ENCODE data around the gene KCTD3. TPM values are rescaled to one million over a fixed set of nuclear protein-coding genes. Genes with fewer than 3 reads are reported as not detected.

Gene KCTD3
- total RNA-seq, 3 donors from 2014 or later: 1.8 to 2.8 (median 2.0) TPM

DNA sequence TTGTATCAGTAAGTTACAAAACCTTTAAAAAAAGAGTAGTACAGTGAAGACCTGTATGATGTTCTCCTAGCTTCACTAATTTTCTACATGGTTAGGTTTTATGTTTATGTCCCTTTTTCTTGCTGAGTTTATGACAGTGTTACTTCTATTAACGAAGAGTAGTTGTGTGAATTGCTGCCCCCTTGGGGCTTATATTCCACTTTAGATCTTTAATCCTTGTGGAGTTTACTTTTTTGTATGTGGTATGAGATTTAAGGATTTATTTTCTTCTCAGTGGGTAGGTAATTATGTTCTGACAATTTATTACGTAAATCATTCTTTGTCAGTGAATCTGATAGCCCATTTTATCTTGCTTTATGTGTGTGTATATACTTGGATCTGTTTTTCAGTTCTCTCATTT lies 14.8 kb downstream of the KCTD3 start:
- Mint-ChIP-seq H3K4me3 (no peak overlapping the region), H3K27me3 (ENCODE audit: low read depth) (no peaks in the 10 kb centered on the region), H3K9me3 (peaks cover 9% of the 10 kb centered on the region), H3K36me3 (ENCODE audit: insufficient read depth) (peaks cover 12% of the 10 kb centered on the region), H3K4me1 (ENCODE audit: low read depth) (no peaks in the 10 kb centered on the region)
- no peak for ATAC-seq
- no peak for DNase-seq

- no peak for ATAC-seq
- H3K4me1 Mint-ChIP-seq (ENCODE audit: low read depth): no peaks in the 10 kb centered on the region
- H3K4me3 Mint-ChIP-seq: no peak overlapping the region
- H3K36me3 Mint-ChIP-seq (ENCODE audit: insufficient read depth): peaks cover 12% of the 10 kb centered on the region
- H3K9me3 Mint-ChIP-seq: peaks cover 9% of the 10 kb centered on the region
- H3K27me3 Mint-ChIP-seq (ENCODE audit: low read depth): no peaks in the 10 kb centered on the region
- DNase-seq: no peak
Measured at GRCh38 chr1:215583185-215583749, 16.2 kb downstream of the KCTD3 start.

DNA sequence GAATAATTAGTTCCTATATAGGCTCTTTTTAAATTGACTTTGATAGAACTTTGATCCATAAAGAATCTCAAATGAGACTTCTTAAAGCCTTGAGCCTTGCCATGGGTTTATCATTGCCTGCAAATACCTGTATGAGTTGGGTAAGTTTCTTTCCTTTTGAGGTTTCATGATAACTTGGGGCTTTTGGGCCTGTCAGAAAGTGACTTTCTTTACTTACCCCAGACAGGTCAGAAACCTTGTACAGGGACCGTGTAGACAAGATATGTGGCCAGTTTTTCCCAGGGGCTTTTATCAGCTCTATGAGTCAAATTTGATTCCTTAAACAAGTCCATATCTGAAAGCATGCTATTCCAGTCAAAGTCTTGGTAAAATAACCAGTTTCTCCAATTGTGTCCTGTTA lies 17.3 kb downstream of the KCTD3 start:
- Mint-ChIP-seq H3K9me3 (peaks cover 9% of the 10 kb centered on the region), H3K4me1 (ENCODE audit: low read depth) (no peaks in the 10 kb centered on the region), H3K36me3 (ENCODE audit: insufficient read depth) (peaks cover 14% of the 10 kb centered on the region), H3K4me3 (no peak overlapping the region), H3K27me3 (ENCODE audit: low read depth) (no peaks in the 10 kb centered on the region)
- ATAC-seq (no peak), DNase-seq (no peak)

DNA sequence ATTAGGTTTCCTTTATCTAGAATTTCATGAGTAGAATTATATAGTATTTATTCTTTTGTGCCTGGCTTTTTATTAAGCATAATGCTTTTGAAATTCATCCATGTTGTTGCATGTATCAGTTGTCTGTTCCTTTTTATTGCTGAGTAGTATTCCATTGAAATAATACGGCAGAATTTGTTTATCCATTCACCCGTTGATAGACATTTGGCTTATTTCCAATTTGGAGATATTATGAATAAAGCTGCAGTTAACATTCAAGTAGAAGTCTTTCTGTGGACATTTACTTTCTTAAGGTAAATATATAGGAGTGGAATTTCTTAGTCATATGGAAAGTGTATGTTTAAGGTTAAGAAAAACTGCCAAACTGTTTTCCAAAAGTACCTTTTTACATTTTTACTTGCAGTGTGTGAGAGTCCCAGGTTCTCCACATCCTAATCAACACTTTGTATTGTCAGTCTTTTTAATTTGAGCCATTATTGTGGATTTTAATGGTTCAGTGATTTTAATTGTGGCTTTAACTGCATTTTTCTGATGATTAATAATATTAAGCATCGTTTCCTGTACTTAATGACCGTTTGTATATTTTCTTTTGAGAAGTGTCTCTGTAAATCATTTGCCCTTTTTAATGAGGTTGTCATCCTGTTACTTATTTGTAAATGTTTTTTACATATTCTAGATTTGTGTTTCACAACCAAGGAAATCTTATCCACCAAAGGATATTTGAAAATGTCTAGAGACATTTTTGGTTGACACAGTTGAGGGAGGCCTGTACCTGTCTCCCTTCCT lies 22.7 kb downstream of the KCTD3 start:
- no peak overlapping the region for H3K4me3 Mint-ChIP-seq
- no peaks in the 10 kb centered on the region for H3K4me1 Mint-ChIP-seq (ENCODE audit: low read depth)
- peaks cover 11% of the 10 kb centered on the region for H3K36me3 Mint-ChIP-seq (ENCODE audit: insufficient read depth)
- ATAC-seq: no peak
- peaks cover 5% of the 10 kb centered on the region for H3K9me3 Mint-ChIP-seq
- no peak for DNase-seq
- H3K27me3 Mint-ChIP-seq (ENCODE audit: low read depth): no peaks in the 10 kb centered on the region

DNA sequence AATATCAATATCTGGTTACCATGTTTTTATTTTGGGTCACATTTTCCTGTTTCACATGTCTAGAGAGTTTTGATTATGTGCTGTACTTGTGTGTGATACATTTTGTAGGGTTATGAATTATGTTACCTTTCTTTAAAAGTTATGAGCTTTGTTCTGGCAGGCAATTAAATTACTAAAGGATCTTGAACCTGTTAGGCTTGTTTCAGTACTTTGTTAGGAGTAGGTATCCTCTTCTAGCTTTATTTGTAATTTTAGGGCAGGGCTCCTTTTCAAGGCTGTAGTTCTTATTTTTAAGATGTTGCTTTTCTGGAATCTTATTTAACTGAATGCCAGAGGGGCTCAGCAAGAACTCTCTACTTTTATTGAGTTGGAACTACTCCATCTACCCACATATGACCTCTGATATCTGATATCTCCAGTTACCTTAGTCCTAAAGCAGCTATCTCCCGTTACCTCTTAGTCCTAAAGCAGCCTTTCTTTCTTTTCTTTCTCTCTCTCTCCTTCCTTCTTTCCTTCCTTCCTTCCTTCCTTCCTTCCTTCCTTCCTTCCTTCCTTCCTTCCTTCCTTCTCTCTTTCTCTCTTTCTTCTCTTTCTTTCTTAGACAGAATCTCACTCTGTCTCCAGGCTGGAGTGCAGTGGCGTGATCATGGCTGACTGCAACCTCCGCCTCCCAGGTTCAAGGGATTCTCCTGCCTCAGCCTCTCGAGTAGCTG lies 23.8 kb downstream of the KCTD3 start:
- Mint-ChIP-seq H3K36me3 (ENCODE audit: insufficient read depth) (peaks cover 9% of the 10 kb centered on the region), H3K27me3 (ENCODE audit: low read depth) (no peaks in the 10 kb centered on the region), H3K4me1 (ENCODE audit: low read depth) (no peaks in the 10 kb centered on the region), H3K4me3 (no peak overlapping the region), H3K9me3 (no peaks in the 10 kb centered on the region)
- ATAC-seq: no peak
- no peak for DNase-seq

GRCh38 chr1:215594640-215595039 lies 27.5 kb downstream of the KCTD3 start:
- Mint-ChIP-seq H3K4me1 (ENCODE audit: low read depth) (no peaks in the 10 kb centered on the region), H3K36me3 (ENCODE audit: insufficient read depth) (peaks cover 6% of the 10 kb centered on the region), H3K27me3 (ENCODE audit: low read depth) (no peaks in the 10 kb centered on the region), H3K9me3 (no peaks in the 10 kb centered on the region), H3K4me3 (no peak overlapping the region)
- ATAC-seq (no peak), DNase-seq (no peak)

DNA sequence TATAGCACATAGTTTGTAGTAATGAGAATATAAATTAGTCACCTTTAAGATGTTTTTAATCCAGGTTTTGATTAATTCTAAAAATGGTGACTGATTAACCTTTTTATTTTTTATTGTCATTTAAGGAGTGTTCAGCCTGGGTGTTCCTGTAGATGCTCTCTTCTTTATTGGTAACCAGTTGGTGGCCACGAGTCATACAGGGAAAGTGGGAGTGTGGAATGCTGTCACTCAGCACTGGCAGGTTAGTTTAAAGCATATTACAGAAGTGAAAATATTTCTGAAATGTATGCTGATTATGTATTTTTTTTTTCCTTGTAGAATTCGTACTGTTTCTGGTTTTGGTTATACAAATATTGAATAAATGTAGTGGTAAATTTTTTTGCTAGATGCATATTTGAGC lies 28.1 kb downstream of the KCTD3 start:
- Mint-ChIP-seq H3K27me3 (ENCODE audit: low read depth) (no peaks in the 10 kb centered on the region), H3K36me3 (ENCODE audit: insufficient read depth) (peaks cover 5% of the 10 kb centered on the region), H3K4me1 (ENCODE audit: low read depth) (no peaks in the 10 kb centered on the region), H3K4me3 (no peak overlapping the region), H3K9me3 (no peaks in the 10 kb centered on the region)
- DNase-seq: no peak
- ATAC-seq: no peak

GRCh38 chr1:215597961-215598360 lies 30.9 kb downstream of the KCTD3 start:
- no peaks in the 10 kb centered on the region for H3K9me3 Mint-ChIP-seq
- H3K4me1 Mint-ChIP-seq (ENCODE audit: low read depth): no peaks in the 10 kb centered on the region
- no peak overlapping the region for H3K4me3 Mint-ChIP-seq
- H3K36me3 Mint-ChIP-seq (ENCODE audit: insufficient read depth): peaks cover 1% of the 10 kb centered on the region
- ATAC-seq: no peak
- DNase-seq: no peak
- H3K27me3 Mint-ChIP-seq (ENCODE audit: low read depth): no peaks in the 10 kb centered on the region

DNA sequence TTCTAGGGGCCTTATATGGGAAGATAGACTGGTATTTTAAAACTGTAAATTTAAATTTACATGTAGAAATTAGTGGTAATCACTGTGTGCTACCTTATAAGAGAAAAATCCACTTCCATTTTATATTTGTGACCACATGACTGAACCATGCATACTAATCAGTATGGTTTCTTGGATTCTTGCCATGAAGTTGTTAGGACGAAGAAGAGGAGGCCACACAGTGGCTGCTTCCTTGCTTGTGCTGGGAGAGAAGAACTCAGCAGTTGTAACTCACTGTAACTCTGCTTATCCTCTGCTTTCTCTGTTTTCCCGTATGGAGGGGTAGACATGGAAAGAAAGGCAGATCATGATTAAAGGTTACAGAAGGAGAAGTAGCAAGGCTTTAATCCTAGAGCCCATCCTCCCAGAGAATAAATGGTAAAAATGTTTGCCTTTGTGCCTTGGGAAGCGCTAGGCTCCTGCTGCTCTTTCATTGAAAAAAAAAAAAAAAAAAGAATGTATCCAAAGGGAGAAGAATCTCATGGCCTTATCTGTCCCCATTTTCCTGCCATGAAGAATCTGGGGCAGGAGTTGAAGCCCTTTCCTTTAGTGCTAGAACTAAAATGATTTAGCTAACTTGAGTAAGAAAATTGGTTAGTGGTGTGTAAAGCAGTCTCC lies 32.4 kb downstream of the KCTD3 start:
- ATAC-seq (no peak), DNase-seq (no peak)
- Mint-ChIP-seq H3K27me3 (ENCODE audit: low read depth) (no peaks in the 10 kb centered on the region), H3K9me3 (no peaks in the 10 kb centered on the region), H3K36me3 (ENCODE audit: insufficient read depth) (no peaks in the 10 kb centered on the region), H3K4me1 (ENCODE audit: low read depth) (no peaks in the 10 kb centered on the region), H3K4me3 (no peak overlapping the region)

DNA sequence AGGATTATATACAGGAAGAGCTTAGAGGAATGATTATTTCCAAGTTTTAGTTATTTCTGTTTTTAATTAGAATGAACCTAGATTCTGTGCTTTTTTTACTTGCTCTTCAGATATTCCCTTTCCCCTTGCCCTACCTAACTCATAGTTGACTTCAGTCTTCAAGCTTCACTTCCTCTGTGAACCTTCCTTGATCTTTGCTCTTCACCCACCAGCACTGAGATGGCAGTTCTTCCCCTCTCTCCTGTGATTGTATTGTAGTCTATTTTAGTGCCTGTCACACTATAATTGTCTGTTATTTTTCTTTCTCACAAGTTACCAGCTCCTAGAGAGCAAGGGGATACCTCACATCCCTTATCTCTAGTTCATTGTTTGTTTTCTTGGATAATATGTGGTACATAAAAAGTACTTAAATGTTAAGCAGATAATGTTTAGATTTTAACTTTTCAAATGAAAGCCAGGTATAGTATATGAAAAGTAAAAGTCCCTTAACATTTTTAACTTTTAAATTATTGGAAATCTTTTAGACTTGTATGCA lies 33.2 kb downstream of the KCTD3 start:
- no peak for ATAC-seq

GRCh38 chr1:215600867-215601266 lies 33.8 kb downstream of the KCTD3 start:
- Mint-ChIP-seq H3K9me3 (no peaks in the 10 kb centered on the region), H3K27me3 (ENCODE audit: low read depth) (no peaks in the 10 kb centered on the region), H3K4me3 (no peak overlapping the region), H3K4me1 (ENCODE audit: low read depth) (no peaks in the 10 kb centered on the region), H3K36me3 (ENCODE audit: insufficient read depth) (no peaks in the 10 kb centered on the region)
- DNase-seq (no peak), ATAC-seq (no peak)

More for the DNA sequence above, 33.2 kb downstream of the KCTD3 start:
- no peaks in the 10 kb centered on the region for H3K36me3 Mint-ChIP-seq (ENCODE audit: insufficient read depth)
- H3K4me1 Mint-ChIP-seq (ENCODE audit: low read depth): no peaks in the 10 kb centered on the region
- no peaks in the 10 kb centered on the region for H3K9me3 Mint-ChIP-seq
- no peak overlapping the region for H3K4me3 Mint-ChIP-seq
- no peaks in the 10 kb centered on the region for H3K27me3 Mint-ChIP-seq (ENCODE audit: low read depth)
- DNase-seq: no peak

DNA sequence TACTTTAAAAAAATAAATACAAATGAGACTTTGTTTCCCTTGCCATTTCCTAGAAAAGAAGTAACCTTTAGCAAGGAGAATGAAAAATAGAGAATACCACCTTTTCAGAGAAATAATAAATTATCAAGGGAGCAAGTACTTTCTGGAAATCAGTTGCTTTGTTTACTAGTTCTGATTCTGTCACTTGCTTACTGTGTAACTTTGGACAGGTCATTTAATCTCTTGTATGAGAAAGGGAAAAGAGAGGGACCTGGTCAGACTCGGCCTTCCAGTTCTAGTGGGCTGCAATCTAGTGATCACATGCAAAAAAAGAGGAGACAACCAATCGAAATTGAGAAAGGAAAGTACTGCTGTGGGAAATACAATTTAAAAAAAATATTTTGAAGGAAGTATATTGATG lies 34.2 kb downstream of the KCTD3 start:
- Mint-ChIP-seq H3K4me3 (no peak overlapping the region), H3K9me3 (no peaks in the 10 kb centered on the region)
- ATAC-seq: no peak

GRCh38 chr1:215603319-215603718 lies 36.2 kb downstream of the KCTD3 start:
- H3K4me3 Mint-ChIP-seq: no peak overlapping the region
- H3K9me3 Mint-ChIP-seq: no peaks in the 10 kb centered on the region
- ATAC-seq: no peak
- H3K36me3 Mint-ChIP-seq (ENCODE audit: insufficient read depth): peaks cover 2% of the 10 kb centered on the region
- H3K27me3 Mint-ChIP-seq (ENCODE audit: low read depth): no peaks in the 10 kb centered on the region
- no peaks in the 10 kb centered on the region for H3K4me1 Mint-ChIP-seq (ENCODE audit: low read depth)
- DNase-seq: no peak

More for the DNA sequence above, 34.2 kb downstream of the KCTD3 start:
- no peaks in the 10 kb centered on the region for H3K27me3 Mint-ChIP-seq (ENCODE audit: low read depth)
- H3K36me3 Mint-ChIP-seq (ENCODE audit: insufficient read depth): no peaks in the 10 kb centered on the region
- H3K4me1 Mint-ChIP-seq (ENCODE audit: low read depth): no peaks in the 10 kb centered on the region
- no peak for DNase-seq

DNA sequence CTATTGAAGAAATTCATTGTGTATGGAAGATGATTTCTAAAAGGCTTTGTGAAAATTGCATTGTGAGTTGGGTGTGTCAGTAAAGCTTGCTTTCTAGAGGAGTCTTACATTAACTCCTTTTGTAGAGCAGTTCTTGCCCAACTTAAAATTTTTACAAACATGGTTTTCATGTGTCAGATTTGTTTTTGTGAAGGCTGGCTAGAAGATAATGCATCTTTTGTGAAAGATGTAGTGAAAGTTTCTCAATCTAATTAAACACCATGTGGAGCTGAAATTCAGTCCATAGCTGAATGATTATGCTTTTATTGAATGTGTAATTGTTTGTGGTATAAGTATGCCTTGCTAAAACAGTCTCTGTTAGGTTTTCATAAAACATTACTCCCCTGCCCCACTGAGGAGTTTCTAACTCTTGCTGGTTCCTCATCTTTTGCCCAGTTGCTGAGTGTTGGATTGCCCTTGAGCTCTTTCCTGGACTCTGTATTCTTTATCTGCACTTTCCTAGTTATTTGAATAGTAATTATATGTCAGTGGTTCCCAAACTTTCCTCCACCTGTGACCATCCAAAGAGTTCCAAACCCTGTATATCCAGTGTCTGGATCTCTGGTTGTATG lies 38.0 kb downstream of the KCTD3 start:
- no peaks in the 10 kb centered on the region for H3K27me3 Mint-ChIP-seq (ENCODE audit: low read depth)
- DNase-seq: no peak
- no peaks in the 10 kb centered on the region for H3K9me3 Mint-ChIP-seq
- H3K4me1 Mint-ChIP-seq (ENCODE audit: low read depth): no peaks in the 10 kb centered on the region
- H3K4me3 Mint-ChIP-seq: no peak overlapping the region
- no peak for ATAC-seq
- peaks cover 7% of the 10 kb centered on the region for H3K36me3 Mint-ChIP-seq (ENCODE audit: insufficient read depth)
